ENCODE results near the gene SSBP3. TPM values are rescaled to one million over a fixed set of nuclear protein-coding genes. Genes with fewer than 3 reads are reported as not detected.
A peak's percentile ranks its signal among the peaks of the same experiment; 100 is the strongest.

The SSBP3 gene
- total and polyA plus RNA-seq, 9 of the 15 experiments (the other 6 are each of a cell fraction or from before 2014, with no cell fraction given), result 8.7 to 108 (median 33.8) TPM

- no peak for ATAC-seq
- CTCF ChIA-PET (ENCODE audit: low intra/inter-chr PET ratio), result no interaction called here
- no peak overlapping the region for H3K27ac ChIP-seq (ENCODE audit: extremely low read depth, low read depth, low read length)
- no peaks in the 10 kb centered on the region for H4K20me1 ChIP-seq (replicated peaks; ENCODE audit: control insufficient read depth, insufficient read depth, low read length)
- no TSS peak for BruUV-seq (replicated peaks)
- 88% methylated on average over 3 of the region's 3 CpGs for WGBS (ENCODE audit: insufficient coverage, low coverage, missing lambda C conversion rate)
- FAIRE-seq, result no peak
- H3K4me2 ChIP-seq (ENCODE audit: insufficient read depth, low read length), result no peak overlapping the region
- no peak overlapping the region for H3K4me3 ChIP-seq
- no peaks in the 10 kb centered on the region for H3K27me3 ChIP-seq (ENCODE audit: control insufficient read depth in 2 of 2, insufficient read depth in 2 of 2, low read length in 2 of 2)
- H3K9ac ChIP-seq (ENCODE audit: insufficient read depth in 1 of 2, low read depth in 2 of 2, low read length in 2 of 2), result no peak overlapping the region
- no peaks in the 10 kb centered on the region; the same call in 1 of the 2 replicates for H3K9me3 ChIP-seq (replicated peaks; ENCODE audit: control insufficient read depth, insufficient read depth, low read depth, low read length)
- DNase-seq (ENCODE audit: extremely low read depth in 1 of 4, low spot score in 3 of 4), result no peak
- in situ Hi-C loops (cut with MboI), result no loop called here
- H3K4me1 ChIP-seq (replicated peaks in 1 of 2; ENCODE audit: control insufficient read depth in 2 of 2, insufficient read depth in 2 of 2, low read length in 2 of 2), result no peaks in the 10 kb centered on the region
- no peaks in the 10 kb centered on the region for H3K79me2 ChIP-seq (ENCODE audit: control insufficient read depth, insufficient read depth, low read length)
- no peaks in the 10 kb centered on the region for H3K9me1 ChIP-seq (ENCODE audit: control insufficient read depth, insufficient read depth, low read length)
- POLR2A ChIA-PET, result interaction anchor here (2.1 to 2.7 kb wide), 2 partner anchors 14 to 16 kb away, joined by 7 to 13 read pairs; partner anchors contain the start of genes CYB5RL and MRPL37
- peaks cover 27% of the 10 kb centered on the region for H3K36me3 ChIP-seq (ENCODE audit: control insufficient read depth, insufficient read depth, low read length)
- no peak overlapping the region for H2AFZ ChIP-seq (ENCODE audit: low read depth, low read length)
- intact Hi-C loops (cut with micrococcal nuclease), result no loop called here
- TF ChIP-seq ATF3 (IDR thresholded peaks at IDR 0.05), result peak; percentile 60; the same call in 1 of the 2 replicates
- no peak for TF ChIP-seq ATF3 (CRISPR knock-in tag; conservative IDR thresholded peaks at IDR 0.05)
- TF ChIP-seq BHLHE40 (IDR thresholded peaks at IDR 0.05; ENCODE audit: low read length), result no peak
- TF ChIP-seq SRSF7 (optimal IDR thresholded peaks at IDR 0.05; ENCODE audit: low read depth, low read length), result no peak
- no peak for TF ChIP-seq NR2C2 (CRISPR knock-in tag; IDR thresholded peaks at IDR 0.05)
- no peak for TF ChIP-seq NR2C2 (tag; IDR thresholded peaks at IDR 0.05)
- no peak for TF ChIP-seq SREBF2 (CRISPR knock-in tag; IDR thresholded peaks at IDR 0.05)
- TF ChIP-seq ATF7 (IDR thresholded peaks at IDR 0.05), result peak; percentile 54; the same call in 1 of the 2 replicates
- no peak for TF ChIP-seq KDM5B (IDR thresholded peaks at IDR 0.05; ENCODE audit: insufficient replicate concordance, low read depth, low read length)
- TF ChIP-seq ZNF239 (CRISPR knock-in tag; IDR thresholded peaks at IDR 0.05), result no peak
- TF ChIP-seq PCBP1 (IDR thresholded peaks at IDR 0.05; ENCODE audit: low read depth, low read length, poor library complexity, severe bottlenecking), result no peak
- no peak for TF ChIP-seq FOXJ3 (CRISPR knock-in tag; IDR thresholded peaks at IDR 0.05)
- TF ChIP-seq CHD2 (IDR thresholded peaks at IDR 0.05; ENCODE audit: low read depth, low read length), result no peak
- no peak for TF ChIP-seq MYC (IDR thresholded peaks at IDR 0.05; ENCODE audit: low read depth, low read length)
- TF ChIP-seq MYC (CRISPR knock-in tag; IDR thresholded peaks at IDR 0.05; ENCODE audit: borderline replicate concordance, low read depth), result no peak
- TF ChIP-seq CTCF (IDR thresholded peaks at IDR 0.05 in 2 of 3, conservative IDR thresholded peaks at IDR 0.05 in 1 of 3; ENCODE audit: insufficient read depth in 2 of 3, low read depth in 1 of 3, low read length in 3 of 3), result no peak
- TF ChIP-seq, protein P1, sequence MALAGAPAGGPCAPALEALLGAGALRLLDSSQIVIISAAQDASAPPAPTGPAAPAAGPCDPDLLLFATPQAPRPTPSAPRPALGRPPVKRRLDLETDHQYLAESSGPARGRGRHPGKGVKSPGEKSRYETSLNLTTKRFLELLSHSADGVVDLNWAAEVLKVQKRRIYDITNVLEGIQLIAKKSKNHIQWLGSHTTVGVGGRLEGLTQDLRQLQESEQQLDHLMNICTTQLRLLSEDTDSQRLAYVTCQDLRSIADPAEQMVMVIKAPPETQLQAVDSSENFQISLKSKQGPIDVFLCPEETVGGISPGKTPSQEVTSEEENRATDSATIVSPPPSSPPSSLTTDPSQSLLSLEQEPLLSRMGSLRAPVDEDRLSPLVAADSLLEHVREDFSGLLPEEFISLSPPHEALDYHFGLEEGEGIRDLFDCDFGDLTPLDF (CRISPR knock-in tag; IDR thresholded peaks at IDR 0.05), result no peak
- TF ChIP-seq, protein P2, sequence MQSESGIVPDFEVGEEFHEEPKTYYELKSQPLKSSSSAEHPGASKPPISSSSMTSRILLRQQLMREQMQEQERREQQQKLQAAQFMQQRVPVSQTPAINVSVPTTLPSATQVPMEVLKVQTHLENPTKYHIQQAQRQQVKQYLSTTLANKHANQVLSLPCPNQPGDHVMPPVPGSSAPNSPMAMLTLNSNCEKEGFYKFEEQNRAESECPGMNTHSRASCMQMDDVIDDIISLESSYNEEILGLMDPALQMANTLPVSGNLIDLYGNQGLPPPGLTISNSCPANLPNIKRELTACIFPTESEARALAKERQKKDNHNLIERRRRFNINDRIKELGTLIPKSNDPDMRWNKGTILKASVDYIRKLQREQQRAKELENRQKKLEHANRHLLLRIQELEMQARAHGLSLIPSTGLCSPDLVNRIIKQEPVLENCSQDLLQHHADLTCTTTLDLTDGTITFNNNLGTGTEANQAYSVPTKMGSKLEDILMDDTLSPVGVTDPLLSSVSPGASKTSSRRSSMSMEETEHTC (IDR thresholded peaks at IDR 0.05), result no peak
- peak; percentile 77 for TF ChIP-seq RBM25 (IDR thresholded peaks at IDR 0.05; ENCODE audit: low read depth, low read length, severe bottlenecking)
- no peak for TF ChIP-seq RNF2 (IDR thresholded peaks at IDR 0.05)
These were observed 220.1 kb downstream of the SSBP3 start for GRCh38 chr1:54186056-54186455.
